ENCODE results near the gene LRR1.
"Not testable (repeated sequence)": the region's sequence is repeated elsewhere in the genome, so short reads cannot be mapped to it uniquely, and the experiment has no call there.

LRR1 gene

DNA sequence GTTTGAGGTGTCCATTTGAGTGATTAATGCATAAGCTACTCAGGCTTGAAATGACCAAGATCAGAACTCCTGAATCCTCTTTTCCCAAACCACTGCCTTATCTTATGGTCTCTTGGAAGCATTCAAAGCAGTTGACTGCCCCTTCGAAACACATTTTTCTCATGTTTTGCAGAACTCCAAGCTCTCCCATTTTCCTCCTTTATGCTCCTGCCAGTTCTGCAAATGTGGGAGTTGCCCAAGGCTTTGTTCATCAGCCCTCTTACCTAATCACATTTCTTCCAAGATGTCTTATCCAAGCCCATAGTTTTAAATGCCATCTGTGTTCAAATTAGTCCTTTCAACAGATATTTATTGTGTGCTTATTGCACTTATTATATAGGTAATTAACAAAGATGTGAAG is 38.1 kb downstream of the LRR1 start:
- TF ChIP-seq, protein P1, sequence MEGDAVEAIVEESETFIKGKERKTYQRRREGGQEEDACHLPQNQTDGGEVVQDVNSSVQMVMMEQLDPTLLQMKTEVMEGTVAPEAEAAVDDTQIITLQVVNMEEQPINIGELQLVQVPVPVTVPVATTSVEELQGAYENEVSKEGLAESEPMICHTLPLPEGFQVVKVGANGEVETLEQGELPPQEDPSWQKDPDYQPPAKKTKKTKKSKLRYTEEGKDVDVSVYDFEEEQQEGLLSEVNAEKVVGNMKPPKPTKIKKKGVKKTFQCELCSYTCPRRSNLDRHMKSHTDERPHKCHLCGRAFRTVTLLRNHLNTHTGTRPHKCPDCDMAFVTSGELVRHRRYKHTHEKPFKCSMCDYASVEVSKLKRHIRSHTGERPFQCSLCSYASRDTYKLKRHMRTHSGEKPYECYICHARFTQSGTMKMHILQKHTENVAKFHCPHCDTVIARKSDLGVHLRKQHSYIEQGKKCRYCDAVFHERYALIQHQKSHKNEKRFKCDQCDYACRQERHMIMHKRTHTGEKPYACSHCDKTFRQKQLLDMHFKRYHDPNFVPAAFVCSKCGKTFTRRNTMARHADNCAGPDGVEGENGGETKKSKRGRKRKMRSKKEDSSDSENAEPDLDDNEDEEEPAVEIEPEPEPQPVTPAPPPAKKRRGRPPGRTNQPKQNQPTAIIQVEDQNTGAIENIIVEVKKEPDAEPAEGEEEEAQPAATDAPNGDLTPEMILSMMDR (conservative IDR thresholded peaks at IDR 0.05; ENCODE audit: low read length), result no peak
- H3K4me3 ChIP-seq (ENCODE audit: low read length), result no peak overlapping the region
- DNase-seq (ENCODE audit: low read depth), result no peak

DNA sequence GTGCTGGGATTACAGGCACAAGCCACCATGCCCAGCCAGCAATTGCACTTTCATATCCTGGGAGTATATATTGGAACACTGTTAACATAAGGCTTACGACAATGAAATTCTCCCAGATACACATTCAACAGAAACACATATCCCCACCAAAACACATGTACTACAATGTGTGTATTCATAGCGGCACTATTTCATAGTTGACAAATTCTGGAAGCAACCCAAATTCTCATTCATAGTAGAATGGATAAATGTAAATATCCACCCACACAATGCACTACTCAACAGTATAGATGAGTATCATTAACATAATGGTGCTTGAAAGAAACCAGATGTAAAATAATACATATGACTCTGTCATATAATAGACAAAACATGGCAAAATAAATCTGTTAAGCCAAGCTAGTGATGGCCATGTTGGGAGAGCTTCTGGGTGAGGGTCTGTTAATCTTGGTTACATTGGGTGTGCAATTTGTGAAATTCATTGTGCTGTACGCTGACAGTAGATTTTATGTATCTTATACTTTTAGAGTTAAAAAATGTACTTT is 38.9 kb downstream of the LRR1 start:
- H3K4me3 ChIP-seq (ENCODE audit: low read length), result no peak overlapping the region
- TF ChIP-seq, protein P1 (conservative IDR thresholded peaks at IDR 0.05; ENCODE audit: low read length), result no peak
- DNase-seq (ENCODE audit: low read depth), result no peak

DNA sequence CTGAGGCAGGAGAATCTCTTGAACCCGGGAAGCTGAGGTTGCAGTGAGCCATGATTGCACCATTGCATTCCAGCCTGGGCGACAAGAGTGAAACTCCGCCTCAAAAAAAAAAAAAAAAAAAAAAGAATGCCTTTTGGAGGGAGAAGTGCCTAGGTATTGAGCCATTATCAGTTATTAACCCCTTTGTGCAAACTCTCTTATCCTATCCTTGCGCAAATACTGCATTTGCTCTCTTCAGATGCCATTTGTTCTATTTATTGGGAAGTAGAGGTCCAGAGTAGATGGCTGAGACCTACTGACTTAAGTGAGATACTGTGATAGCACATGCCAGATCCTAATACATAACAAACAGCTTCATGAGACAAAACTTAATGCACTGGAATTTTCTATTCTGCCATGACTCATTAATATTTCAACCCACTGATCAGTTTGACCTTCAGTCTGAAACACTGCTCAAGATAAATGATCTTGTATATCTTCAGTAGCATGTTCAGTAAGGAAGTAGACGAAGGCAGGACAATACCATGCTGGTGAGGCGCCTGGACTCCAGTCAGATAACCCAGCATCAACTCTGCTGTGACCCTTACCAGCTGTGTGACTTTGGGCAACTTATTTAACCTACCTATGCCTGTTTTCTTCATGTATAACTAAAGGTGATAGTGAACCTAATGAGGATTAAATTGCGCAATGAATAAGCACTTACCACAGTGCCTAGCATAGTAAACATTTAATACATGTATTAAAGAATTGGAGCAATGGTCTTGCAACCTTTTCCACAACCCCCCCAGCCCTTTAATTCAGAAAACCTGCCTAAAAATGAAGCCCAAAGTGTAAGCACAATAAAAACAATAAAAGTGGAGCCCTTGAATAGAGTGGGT is 42.0 kb downstream of the LRR1 start:
- no peak for DNase-seq (ENCODE audit: low read depth)
- H3K4me3 ChIP-seq (ENCODE audit: low read length), result no peak overlapping the region
- TF ChIP-seq, protein P1 (conservative IDR thresholded peaks at IDR 0.05; ENCODE audit: low read length), result no peak

DNA sequence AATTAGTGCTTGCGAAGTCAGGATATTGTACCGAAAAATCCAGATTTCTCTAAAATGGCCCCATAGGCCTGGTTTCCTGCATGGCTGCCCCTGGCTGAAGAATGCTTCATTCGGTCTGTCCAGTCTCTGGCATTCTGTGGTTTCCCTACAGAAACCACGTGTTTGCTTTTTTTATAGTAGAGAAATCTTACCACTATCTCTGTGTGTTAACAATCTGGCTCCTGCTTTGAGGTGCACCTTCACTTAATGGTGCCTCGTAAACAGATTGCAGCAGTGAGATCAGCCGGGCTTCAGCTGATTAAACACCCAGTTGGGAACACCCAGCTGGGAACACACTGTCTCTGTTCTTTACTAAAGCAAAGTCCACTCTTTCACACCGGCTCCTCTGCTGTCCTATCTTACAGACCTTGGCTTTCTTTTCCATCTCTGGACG is 43.0 kb downstream of the LRR1 start:
- no peak overlapping the region for H3K4me3 ChIP-seq (ENCODE audit: low read length)
- TF ChIP-seq, protein P1 (conservative IDR thresholded peaks at IDR 0.05; ENCODE audit: low read length), result no peak
- DNase-seq (ENCODE audit: low read depth), result peak; percentile 27

DNA sequence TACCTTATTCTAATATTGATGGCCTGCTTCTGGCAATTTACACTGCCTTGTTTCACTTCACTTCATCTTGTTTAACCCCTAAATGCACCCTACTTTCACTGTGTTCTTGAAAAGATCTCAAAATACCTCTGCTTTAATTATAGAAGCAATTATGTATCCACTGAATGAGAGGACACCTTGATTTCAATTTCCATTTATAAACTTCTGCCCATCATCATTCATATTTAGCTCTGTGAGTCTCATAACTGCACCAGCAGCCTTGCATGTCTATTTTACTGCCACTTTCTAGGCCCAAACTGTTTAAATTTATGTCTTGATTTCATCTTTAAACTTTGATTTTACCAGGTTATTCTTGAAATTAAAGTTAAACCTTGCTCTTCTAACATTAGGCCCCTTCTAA is 43.4 kb downstream of the LRR1 start:
- no peak for DNase-seq (ENCODE audit: low read depth)
- H3K4me3 ChIP-seq (ENCODE audit: low read length), result no peak overlapping the region
- TF ChIP-seq, protein P1 (conservative IDR thresholded peaks at IDR 0.05; ENCODE audit: low read length), result no peak

DNA sequence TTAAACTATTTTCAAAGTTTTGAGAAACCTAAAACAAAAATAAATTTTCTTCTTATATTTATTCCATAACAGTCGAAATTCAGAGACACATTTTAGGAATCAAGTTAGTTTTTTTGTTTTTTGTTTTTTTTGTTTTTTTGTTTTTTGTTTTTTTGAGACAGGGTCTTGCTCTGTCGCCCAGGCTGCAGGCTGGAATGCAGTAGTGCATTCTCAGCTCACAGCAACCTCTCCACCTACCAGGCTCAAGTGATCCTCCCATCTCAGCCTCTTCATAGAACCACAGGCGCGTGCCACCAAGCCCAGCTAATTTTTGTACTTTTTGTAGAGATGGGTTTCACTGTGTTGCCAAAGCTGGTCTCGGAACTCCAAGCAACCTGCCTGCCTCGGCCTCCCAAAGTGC is 54.8 kb downstream of the LRR1 start:
- TF ChIP-seq, protein P1 (conservative IDR thresholded peaks at IDR 0.05; ENCODE audit: low read length), result no peak
- DNase-seq (ENCODE audit: low read depth), result no peak
- H3K4me3 ChIP-seq (ENCODE audit: low read length), result no peak overlapping the region

DNA sequence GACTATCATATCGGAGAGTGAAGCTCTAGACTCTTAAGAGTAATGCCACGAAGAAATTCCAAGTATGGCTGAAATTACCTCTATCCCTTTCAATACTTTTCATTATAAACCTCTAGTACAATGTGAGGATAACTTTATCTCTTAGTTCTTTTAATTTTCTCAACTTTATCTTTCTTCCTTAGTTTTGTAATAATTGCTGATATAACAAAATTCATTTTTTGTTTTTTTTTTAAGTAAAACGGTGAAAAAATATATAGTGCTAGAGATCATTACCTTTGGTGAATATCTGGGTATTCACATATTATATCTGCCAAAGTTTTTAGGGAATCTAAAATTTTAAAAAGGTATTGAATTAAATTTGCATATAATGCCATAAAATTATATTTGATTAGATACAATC is 55.8 kb downstream of the LRR1 start:
- no peak overlapping the region for H3K4me3 ChIP-seq (ENCODE audit: low read length)
- TF ChIP-seq, protein P1 (conservative IDR thresholded peaks at IDR 0.05; ENCODE audit: low read length), result no peak
- DNase-seq (ENCODE audit: low read depth), result no peak

DNA sequence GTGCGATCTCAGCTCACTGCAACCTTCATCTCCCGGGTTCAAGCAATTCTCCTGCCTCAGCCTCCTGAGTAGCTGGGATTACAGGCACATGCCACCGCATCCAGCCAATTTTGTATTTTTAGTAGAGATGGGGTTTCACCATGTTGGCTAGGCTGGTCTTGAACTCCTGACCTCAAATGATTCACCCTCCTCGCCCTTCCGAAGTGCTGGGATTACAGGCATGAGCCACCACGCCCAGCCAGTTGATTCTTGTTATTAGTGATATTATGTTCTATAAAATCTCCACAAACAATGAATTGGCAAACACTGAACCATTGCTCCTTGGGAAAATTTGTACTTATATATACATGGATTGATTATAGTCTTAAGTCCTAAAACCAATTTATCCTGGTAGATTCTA is 58.8 kb downstream of the LRR1 start:
- DNase-seq (ENCODE audit: low read depth); H3K4me3 ChIP-seq (ENCODE audit: low read length): not testable (repeated sequence)
